ENCODE results near the gene PLA2R1.

GRCh38 chr2:160015746-160016145 is 46.7 kb downstream of the PLA2R1 start:
- TF ChIP-seq, protein P1, sequence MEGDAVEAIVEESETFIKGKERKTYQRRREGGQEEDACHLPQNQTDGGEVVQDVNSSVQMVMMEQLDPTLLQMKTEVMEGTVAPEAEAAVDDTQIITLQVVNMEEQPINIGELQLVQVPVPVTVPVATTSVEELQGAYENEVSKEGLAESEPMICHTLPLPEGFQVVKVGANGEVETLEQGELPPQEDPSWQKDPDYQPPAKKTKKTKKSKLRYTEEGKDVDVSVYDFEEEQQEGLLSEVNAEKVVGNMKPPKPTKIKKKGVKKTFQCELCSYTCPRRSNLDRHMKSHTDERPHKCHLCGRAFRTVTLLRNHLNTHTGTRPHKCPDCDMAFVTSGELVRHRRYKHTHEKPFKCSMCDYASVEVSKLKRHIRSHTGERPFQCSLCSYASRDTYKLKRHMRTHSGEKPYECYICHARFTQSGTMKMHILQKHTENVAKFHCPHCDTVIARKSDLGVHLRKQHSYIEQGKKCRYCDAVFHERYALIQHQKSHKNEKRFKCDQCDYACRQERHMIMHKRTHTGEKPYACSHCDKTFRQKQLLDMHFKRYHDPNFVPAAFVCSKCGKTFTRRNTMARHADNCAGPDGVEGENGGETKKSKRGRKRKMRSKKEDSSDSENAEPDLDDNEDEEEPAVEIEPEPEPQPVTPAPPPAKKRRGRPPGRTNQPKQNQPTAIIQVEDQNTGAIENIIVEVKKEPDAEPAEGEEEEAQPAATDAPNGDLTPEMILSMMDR (IDR thresholded peaks at IDR 0.05) = no peak
- no peak for TF ChIP-seq E2F1 (CRISPR knock-in tag; IDR thresholded peaks at IDR 0.05)
- no peak for TF ChIP-seq USF1 (CRISPR knock-in tag; IDR thresholded peaks at IDR 0.05)
- TF ChIP-seq NFE2L1 (CRISPR knock-in tag; IDR thresholded peaks at IDR 0.05) = no peak
- TF ChIP-seq FOXP1 (CRISPR knock-in tag; IDR thresholded peaks at IDR 0.05; ENCODE audit: borderline replicate concordance) = no peak
- TF ChIP-seq ATF6 (CRISPR knock-in tag; IDR thresholded peaks at IDR 0.05) = no peak
- TF ChIP-seq MYBL2 (CRISPR knock-in tag; IDR thresholded peaks at IDR 0.05) = no peak
- TF ChIP-seq CREB1 (CRISPR knock-in tag; IDR thresholded peaks at IDR 0.05) = no peak
- no peak for TF ChIP-seq TEAD1 (CRISPR knock-in tag; IDR thresholded peaks at IDR 0.05)

Data from WTC11 (cell line).